ENCODE data around the gene GPR26.

Gene GPR26

GRCh38 chr10:123666318-123667236 lies at the start of gene GPR26:
GPR26 (plus strand) TSS chr10:123666355; CDS start chr10:123666408, 53 bp downstream.
- in situ Hi-C loops (cut with HindIII; ENCODE audit: low sequenced_read_pairs): no loop called here

- in situ Hi-C loops (cut with HindIII; ENCODE audit: low sequenced_read_pairs): no loop called here
These were observed 47.9 kb upstream of the GPR26 start for GRCh38 chr10:123618224-123618623.

GRCh38 chr10:123619067-123619855 lies 46.9 kb upstream of the GPR26 start:
- in situ Hi-C loops (cut with HindIII; ENCODE audit: low sequenced_read_pairs): no loop called here

- in situ Hi-C loops (cut with HindIII; ENCODE audit: low sequenced_read_pairs): no loop called here
These were observed 45.5 kb upstream of the GPR26 start for GRCh38 chr10:123620621-123621020.

GRCh38 chr10:123621492-123621891 lies 44.7 kb upstream of the GPR26 start:
- in situ Hi-C loops (cut with HindIII; ENCODE audit: low sequenced_read_pairs): no loop called here

GRCh38 chr10:123621916-123622315 lies 44.2 kb upstream of the GPR26 start:
- in situ Hi-C loops (cut with HindIII; ENCODE audit: low sequenced_read_pairs): no loop called here

- in situ Hi-C loops (cut with HindIII; ENCODE audit: low sequenced_read_pairs): no loop called here
These were observed 43.8 kb upstream of the GPR26 start for GRCh38 chr10:123622381-123622780.

GRCh38 chr10:123624086-123624485 lies 42.1 kb upstream of the GPR26 start:
- in situ Hi-C loops (cut with HindIII; ENCODE audit: low sequenced_read_pairs): no loop called here

GRCh38 chr10:123633106-123633505 lies 33.0 kb upstream of the GPR26 start:
- in situ Hi-C loops (cut with HindIII; ENCODE audit: low sequenced_read_pairs): loop anchor here (5.0 kb wide), 1 partner anchor 84 kb away; no protein-coding TSS in a partner anchor

GRCh38 chr10:123633636-123634035 lies 32.5 kb upstream of the GPR26 start:
- in situ Hi-C loops (cut with HindIII; ENCODE audit: low sequenced_read_pairs): loop anchor here (5.0 kb wide), 1 partner anchor 84 kb away; no protein-coding TSS in a partner anchor

- in situ Hi-C loops (cut with HindIII; ENCODE audit: low sequenced_read_pairs): loop anchor here (5.0 kb wide), 1 partner anchor 83 kb away; no protein-coding TSS in a partner anchor
These were observed 31.9 kb upstream of the GPR26 start for GRCh38 chr10:123634221-123634620.

- in situ Hi-C loops (cut with HindIII; ENCODE audit: low sequenced_read_pairs): no loop called here
These were observed 31.0 kb upstream of the GPR26 start for GRCh38 chr10:123635131-123635530.

GRCh38 chr10:123635745-123636144 lies 30.4 kb upstream of the GPR26 start:
- in situ Hi-C loops (cut with HindIII; ENCODE audit: low sequenced_read_pairs): no loop called here

- in situ Hi-C loops (cut with HindIII; ENCODE audit: low sequenced_read_pairs): no loop called here
These were observed 29.4 kb upstream of the GPR26 start for GRCh38 chr10:123636598-123637325.

- in situ Hi-C loops (cut with HindIII; ENCODE audit: low sequenced_read_pairs): no loop called here
These were observed 28.8 kb upstream of the GPR26 start for GRCh38 chr10:123637326-123637880.

- in situ Hi-C loops (cut with HindIII; ENCODE audit: low sequenced_read_pairs): no loop called here
These were observed 27.0 kb upstream of the GPR26 start for GRCh38 chr10:123639131-123639530.

- in situ Hi-C loops (cut with HindIII; ENCODE audit: low sequenced_read_pairs): no loop called here
These were observed 26.1 kb upstream of the GPR26 start for GRCh38 chr10:123640016-123640535.

- in situ Hi-C loops (cut with HindIII; ENCODE audit: low sequenced_read_pairs): no loop called here
These were observed 23.9 kb upstream of the GPR26 start for GRCh38 chr10:123642293-123642692.

- in situ Hi-C loops (cut with HindIII; ENCODE audit: low sequenced_read_pairs): no loop called here
These were observed 23.5 kb upstream of the GPR26 start for GRCh38 chr10:123642697-123643096.

- in situ Hi-C loops (cut with HindIII; ENCODE audit: low sequenced_read_pairs): no loop called here
These were observed 22.8 kb upstream of the GPR26 start for GRCh38 chr10:123643315-123643714.

Measured in endothelial cell of hepatic sinusoid (primary cell).